Ascending aorta (tissue), 2 donors: Measurements from ENCODE around the gene IZUMO4. TPM values are rescaled to one million over a fixed set of nuclear protein-coding genes. Genes with fewer than 3 reads are reported as not detected.

Experiments used
- DNase-seq, 2 donors: peaks; one replicate each; pipeline ENCODE4 v3.0.0-alpha.2; 2019; ENCODE audit warnings: low spot score in 2 of 2
- H3K27ac ChIP-seq, 2 donors: fragments of 200-600 bp; sonication (generic); one replicate each; pipeline ENCODE4 v1.5.1; 2016 to 2017; ENCODE audit warnings: mild to moderate bottlenecking in 1 of 2
- H3K27me3 ChIP-seq: fragments of 200-600 bp; sonication (generic); one replicate; pipeline ENCODE4 v1.5.1; 2017
- H3K36me3 ChIP-seq, 2 donors: fragments of 200-600 bp; sonication (generic); one replicate each; pipeline ENCODE4 v1.5.1; 2016
- H3K4me1 ChIP-seq, 2 donors: fragments of 200-600 bp; sonication (generic); one replicate each; pipeline ENCODE4 v1.5.1; 2016 to 2017; ENCODE audit warnings: mild to moderate bottlenecking in 1 of 2
- H3K4me3 ChIP-seq, 2 donors: fragments of 200-600 bp; sonication (generic); one replicate each; pipeline ENCODE4 v1.5.1; 2016 to 2017; ENCODE audit warnings: mild to moderate bottlenecking in 1 of 2
- H3K9me3 ChIP-seq, 2 donors: fragments of 200-600 bp; sonication (generic); one replicate each; pipeline ENCODE4 v1.5.1; 2016
- intact Hi-C: fragments of 100-400 bp; cut with DNase I; formaldehyde crosslinking; loops from one replicate; pipeline ENCODE4 v1.15.1; 2023
- total RNA-seq: library from RNA; depleted of rRNA; stranded (reverse); fragments of >200 nt; gene quantifications from one replicate; pipeline ENCODE4 v1.1.0, GENCODE V29; 2016
- TF ChIP-seq, protein P1 (sequence below), 3 experiments: fragments of 200-600 bp in 2 of 3; fragments of 450-650 bp in 1 of 3; sonication (generic) in 2 of 3; IDR thresholded peaks; one replicate each; pipeline ENCODE4 v1.5.1; 2016 to 2019; ENCODE audit warnings: antibody characterized with exemption in 3 of 3, mild to moderate bottlenecking in 1 of 3, moderate library complexity in 1 of 3

IZUMO4 gene
- total RNA-seq, 1 donor from 2014 or later, result not detected

DNA sequence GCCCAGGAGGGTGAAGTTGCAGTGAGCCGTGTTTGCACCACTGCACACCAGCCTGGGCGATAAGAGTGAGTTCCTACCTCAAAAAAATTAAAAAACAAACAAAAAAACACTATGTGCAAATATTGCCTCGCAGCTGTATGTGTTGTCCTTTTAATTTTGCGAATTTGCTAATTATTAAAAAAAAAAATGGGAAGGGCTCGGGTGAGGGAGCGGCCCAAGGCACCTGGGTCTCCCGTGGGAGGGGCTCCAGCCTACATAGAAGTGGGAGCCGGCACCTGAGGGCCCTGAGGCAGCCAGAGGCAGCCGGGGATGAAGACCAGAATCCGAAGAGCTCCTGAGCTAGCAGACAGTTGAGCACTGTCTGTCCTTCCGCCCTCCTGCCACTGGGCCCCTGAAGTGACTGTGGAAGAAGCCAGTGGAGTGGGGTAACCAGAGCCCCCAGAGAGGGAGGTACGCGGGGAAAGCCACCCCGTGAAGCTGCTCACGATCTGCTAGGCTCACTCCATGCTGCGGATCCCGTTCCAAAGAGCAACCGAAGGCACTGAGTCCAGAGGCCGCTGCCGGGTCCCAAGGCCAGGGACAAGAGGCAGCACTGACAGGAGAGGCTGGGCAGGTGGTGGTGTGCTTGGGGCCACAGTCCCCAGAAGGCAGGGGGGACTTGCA is 6.5 kb downstream of the IZUMO4 start:
- intact Hi-C loops, result no loop called here
- Histone ChIP-seq H3K4me1 (no peaks in the 10 kb centered on the region), H3K4me3 (no peak overlapping the region), H3K9me3 (no peaks in the 10 kb centered on the region), H3K36me3 (peaks cover 47 to 67% of the 10 kb centered on the region in 2 donors), H3K27me3 (no peaks in the 10 kb centered on the region), H3K27ac (no peak overlapping the region)
- TF ChIP-seq, protein P1, sequence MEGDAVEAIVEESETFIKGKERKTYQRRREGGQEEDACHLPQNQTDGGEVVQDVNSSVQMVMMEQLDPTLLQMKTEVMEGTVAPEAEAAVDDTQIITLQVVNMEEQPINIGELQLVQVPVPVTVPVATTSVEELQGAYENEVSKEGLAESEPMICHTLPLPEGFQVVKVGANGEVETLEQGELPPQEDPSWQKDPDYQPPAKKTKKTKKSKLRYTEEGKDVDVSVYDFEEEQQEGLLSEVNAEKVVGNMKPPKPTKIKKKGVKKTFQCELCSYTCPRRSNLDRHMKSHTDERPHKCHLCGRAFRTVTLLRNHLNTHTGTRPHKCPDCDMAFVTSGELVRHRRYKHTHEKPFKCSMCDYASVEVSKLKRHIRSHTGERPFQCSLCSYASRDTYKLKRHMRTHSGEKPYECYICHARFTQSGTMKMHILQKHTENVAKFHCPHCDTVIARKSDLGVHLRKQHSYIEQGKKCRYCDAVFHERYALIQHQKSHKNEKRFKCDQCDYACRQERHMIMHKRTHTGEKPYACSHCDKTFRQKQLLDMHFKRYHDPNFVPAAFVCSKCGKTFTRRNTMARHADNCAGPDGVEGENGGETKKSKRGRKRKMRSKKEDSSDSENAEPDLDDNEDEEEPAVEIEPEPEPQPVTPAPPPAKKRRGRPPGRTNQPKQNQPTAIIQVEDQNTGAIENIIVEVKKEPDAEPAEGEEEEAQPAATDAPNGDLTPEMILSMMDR (IDR thresholded peaks at IDR 0.05), result no peak
- no peak for DNase-seq

DNA sequence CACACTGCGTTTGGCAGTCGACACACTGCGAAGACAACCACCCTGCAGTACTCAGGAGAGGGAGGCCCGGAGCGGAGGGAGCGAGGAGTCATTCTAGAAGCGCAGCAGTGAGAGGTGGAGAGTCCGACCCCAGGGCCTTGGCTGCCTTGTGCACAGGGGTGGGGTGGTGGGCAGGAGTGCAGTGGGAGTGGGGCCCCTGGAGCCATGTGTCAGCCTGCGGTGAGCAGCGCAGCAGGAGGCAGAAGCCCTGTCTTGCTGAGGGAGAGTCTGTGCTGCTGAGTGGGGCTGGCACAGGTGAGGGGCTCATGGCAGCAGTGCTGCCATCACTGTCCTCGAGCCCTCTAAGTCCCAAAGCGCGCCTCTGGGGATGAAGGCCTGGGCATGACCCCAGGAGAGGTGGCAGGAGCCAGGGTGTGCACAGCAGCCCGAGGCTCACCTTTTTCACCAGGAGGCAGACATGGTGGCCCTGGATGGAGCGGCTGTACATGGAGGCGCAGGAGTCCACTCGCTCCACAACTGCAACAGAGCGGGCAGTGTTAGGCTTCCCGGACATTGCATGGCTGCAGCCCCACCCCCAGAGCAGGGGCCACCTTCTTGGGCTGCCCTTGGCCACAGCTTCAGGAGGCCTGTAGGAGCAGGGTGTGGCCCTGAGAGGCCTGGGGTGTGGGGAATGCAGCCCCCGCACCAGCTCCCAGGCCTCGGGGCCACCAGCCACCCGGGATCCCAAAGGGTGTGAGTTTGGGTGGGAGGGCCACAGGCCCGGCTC is 11.7 kb downstream of the IZUMO4 start:
- Histone ChIP-seq H3K9me3 (no peaks in the 10 kb centered on the region), H3K36me3 (peaks cover 70 to 87% of the 10 kb centered on the region in 2 donors), H3K27ac (no peak overlapping the region), H3K27me3 (no peaks in the 10 kb centered on the region), H3K4me3 (no peak overlapping the region), H3K4me1 (no peaks in the 10 kb centered on the region)
- intact Hi-C loops, result no loop called here
- DNase-seq, result no peak
- TF ChIP-seq, protein P1 (IDR thresholded peaks at IDR 0.05), result no peak

DNA sequence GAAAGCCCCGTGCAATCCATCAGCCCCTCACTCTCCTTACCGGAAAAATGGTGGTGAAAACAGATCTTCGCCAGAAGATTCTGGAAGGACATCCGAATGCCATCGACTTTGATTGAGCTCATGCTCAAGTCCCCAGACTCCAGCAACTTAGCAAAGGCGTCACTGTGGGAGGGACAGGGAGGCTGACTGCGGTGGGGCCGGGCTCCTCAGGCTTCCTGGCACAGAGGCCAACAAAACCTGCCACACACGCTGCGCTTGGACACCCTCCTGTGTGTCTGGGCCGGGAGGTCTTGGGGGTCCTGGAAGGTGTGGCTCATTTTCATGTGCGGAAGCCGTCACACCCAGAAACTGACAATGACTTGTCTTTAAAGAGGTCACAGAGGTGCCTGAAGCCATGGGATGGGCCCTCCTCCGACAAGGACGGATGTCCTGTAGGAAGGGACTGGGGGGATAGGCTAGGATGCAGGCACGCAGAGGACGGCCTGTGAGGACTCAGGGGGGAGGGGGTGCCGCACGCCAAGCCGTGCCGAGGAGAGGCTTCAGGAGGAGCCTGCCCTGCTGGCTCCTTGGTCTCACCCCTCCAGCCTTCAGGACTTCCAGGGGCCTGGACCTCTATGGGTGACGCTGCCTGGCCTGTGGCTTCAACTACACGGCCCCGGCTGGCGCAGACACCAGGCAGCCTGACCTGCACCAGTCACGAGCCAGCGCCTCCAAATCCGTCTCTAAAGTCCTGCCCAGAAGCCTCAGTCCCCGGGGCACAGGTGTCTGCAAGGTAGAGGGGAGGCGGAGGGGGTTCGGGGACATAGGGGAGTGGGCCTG is 12.5 kb downstream of the IZUMO4 start:
- Histone ChIP-seq H3K4me3 (no peak overlapping the region), H3K27ac (no peak overlapping the region), H3K9me3 (no peaks in the 10 kb centered on the region), H3K4me1 (no peaks in the 10 kb centered on the region), H3K27me3 (no peaks in the 10 kb centered on the region), H3K36me3 (peaks cover 78 to 95% of the 10 kb centered on the region in 2 donors)
- TF ChIP-seq, protein P1 (IDR thresholded peaks at IDR 0.05), result no peak
- DNase-seq, result no peak
- intact Hi-C loops, result no loop called here

DNA sequence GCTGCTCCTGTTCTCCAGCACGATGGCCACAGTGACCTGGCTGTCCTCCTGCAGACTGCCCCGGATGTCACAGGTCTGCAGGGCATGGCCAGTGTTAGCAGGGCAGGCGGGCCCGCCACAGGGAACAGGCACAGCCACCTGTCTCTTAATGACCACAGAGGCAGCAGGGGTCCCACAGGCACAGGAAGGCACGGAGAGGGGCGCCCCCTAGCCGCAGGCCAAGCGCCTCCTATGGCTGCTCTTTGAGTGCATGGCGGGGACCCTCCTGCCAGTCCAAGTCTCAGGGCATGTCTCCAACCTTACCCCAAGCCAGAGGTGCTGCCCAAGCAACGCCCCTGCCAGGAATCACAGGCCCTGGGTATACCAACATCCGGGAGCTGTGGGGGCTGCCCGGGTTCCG is 14.1 kb downstream of the IZUMO4 start:
- TF ChIP-seq, protein P1 (IDR thresholded peaks at IDR 0.05), result no peak
- H3K27ac ChIP-seq, result no peak overlapping the region
- no peaks in the 10 kb centered on the region for H3K9me3 ChIP-seq
- no peak for DNase-seq
- H3K27me3 ChIP-seq, result no peaks in the 10 kb centered on the region
- peaks cover 85 to 95% of the 10 kb centered on the region in 2 donors for H3K36me3 ChIP-seq
- H3K4me1 ChIP-seq, result no peaks in the 10 kb centered on the region
- intact Hi-C loops, result no loop called here
- no peak overlapping the region for H3K4me3 ChIP-seq

DNA sequence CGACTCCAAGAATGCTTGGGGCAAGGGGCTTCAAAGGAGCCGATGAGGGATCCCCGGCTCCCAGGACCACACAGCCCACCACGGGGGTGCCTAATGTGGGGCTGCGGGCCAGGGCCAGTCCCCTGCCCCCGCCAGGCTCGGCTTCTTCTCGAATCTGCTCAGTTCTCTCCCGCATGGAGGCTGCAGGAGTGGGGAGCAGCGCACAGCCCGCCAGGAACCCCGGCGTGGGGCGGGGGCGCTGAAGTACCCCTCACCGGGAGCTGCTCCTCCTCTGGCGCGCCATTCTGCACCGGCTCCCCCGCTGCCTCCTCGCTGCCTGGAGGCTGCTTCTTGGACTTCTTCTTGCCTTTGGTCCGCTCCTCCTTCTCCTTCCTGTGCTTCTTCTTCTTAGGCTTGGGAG is 14.7 kb downstream of the IZUMO4 start:
- intact Hi-C loops, result no loop called here
- H3K36me3 ChIP-seq, result peaks cover 86 to 95% of the 10 kb centered on the region in 2 donors

More for the DNA sequence above, 14.7 kb downstream of the IZUMO4 start:
- TF ChIP-seq, protein P1 (IDR thresholded peaks at IDR 0.05), result no peak
- Histone ChIP-seq H3K9me3 (no peaks in the 10 kb centered on the region), H3K27ac (no peak overlapping the region), H3K4me3 (no peak overlapping the region), H3K4me1 (no peaks in the 10 kb centered on the region), H3K27me3 (no peaks in the 10 kb centered on the region)
- no peak for DNase-seq
